AG04449 (cell line): ENCODE data around the gene MOCOS.
A peak's percentile ranks its signal among the peaks of the same experiment; 100 is the strongest.

Source experiments
- CTCF ChIA-PET: fragments of 350-600 bp; formaldehyde crosslinking; extraction: SDS; loops from one replicate; lab custom pipeline; 2021; ENCODE audit warnings: antibody characterized with exemption; lab: Yijun Ruan, JAX
- POLR2A ChIA-PET: fragments of 400-600, 350-600 bp; formaldehyde crosslinking; extraction: SDS; loops from one replicate; lab custom pipeline; 2020; ENCODE audit warnings: antibody characterized with exemption, inconsistent platforms; lab: Yijun Ruan, JAX
- DNase-seq: peaks from one replicate; pipeline ENCODE4 v3.0.0-alpha.2; 2010; ENCODE audit warnings: low read depth, low spot score
- H3K4me3 ChIP-seq: 2 replicates; pipeline ENCODE4 v1.5.1; 2011; ENCODE audit warnings: low read depth, mild to moderate bottlenecking, control low read depth, low read length
- TF ChIP-seq, protein P1 (sequence below): IDR thresholded peaks from one replicate; pipeline ENCODE4 v1.5.1; 2011; ENCODE audit warnings: mild to moderate bottlenecking, moderate library complexity, low read length, control low read depth, inconsistent platforms; ENCODE audit not compliant: insufficient read depth; ENCODE audit errors: missing control alignments

Gene MOCOS

DNA sequence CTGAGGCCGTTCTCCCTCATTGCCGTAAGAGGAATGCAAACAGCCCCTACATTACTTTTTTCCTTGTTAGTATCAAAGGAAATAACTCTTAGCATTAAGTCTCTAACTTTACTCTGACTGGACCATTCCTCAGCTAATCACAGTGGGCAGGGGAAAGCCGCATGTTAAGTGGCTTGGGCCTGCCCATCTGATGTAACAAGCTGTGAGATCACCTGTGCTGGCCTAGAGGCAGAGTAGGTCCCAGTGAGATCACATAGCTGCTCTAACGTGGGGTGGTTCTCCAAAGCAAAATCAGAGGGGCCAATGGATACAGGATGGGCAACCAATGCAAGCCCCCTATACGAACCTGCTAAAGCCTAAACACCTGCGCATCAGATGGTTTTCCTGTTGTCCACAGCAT lies 5.9 kb upstream of the MOCOS start:
- TF ChIP-seq, protein P1, sequence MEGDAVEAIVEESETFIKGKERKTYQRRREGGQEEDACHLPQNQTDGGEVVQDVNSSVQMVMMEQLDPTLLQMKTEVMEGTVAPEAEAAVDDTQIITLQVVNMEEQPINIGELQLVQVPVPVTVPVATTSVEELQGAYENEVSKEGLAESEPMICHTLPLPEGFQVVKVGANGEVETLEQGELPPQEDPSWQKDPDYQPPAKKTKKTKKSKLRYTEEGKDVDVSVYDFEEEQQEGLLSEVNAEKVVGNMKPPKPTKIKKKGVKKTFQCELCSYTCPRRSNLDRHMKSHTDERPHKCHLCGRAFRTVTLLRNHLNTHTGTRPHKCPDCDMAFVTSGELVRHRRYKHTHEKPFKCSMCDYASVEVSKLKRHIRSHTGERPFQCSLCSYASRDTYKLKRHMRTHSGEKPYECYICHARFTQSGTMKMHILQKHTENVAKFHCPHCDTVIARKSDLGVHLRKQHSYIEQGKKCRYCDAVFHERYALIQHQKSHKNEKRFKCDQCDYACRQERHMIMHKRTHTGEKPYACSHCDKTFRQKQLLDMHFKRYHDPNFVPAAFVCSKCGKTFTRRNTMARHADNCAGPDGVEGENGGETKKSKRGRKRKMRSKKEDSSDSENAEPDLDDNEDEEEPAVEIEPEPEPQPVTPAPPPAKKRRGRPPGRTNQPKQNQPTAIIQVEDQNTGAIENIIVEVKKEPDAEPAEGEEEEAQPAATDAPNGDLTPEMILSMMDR, result no peak
- CTCF ChIA-PET, result no interaction called here
- POLR2A ChIA-PET, result no interaction called here

DNA sequence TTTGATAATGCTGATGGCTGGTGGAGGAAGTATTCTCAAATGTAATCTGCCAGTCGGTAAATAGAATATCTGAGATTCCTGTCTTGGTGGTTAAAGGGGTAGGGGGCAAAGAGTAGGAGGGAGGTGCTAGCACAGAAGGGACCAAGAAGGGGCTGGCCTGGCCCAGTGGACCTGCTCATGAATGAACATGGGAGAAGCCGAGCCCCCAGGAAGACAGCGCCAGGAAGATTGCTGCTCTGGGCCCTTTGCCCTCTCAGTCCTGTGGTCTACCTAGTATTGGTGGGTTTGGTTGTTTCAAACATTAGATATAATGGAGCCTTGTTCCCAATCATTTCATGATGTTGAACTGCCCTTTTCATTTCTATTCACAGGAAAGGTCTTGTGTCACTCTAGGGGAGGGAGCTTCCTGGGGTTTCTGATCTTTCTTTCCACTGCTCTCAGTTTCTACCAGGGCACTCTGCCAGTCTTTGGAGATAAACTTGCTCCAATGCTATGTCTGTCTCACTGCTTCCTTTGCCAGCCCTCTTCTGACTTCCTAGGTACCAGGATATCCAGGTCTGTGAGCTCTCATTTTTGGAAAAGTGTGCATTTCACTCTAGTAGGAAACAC lies 5.3 kb upstream of the MOCOS start:
- TF ChIP-seq, protein P1, result no peak

More for the DNA sequence above, 5.9 kb upstream of the MOCOS start:
- DNase-seq, result no peak
- H3K4me3 ChIP-seq, result no peak overlapping the region

DNA sequence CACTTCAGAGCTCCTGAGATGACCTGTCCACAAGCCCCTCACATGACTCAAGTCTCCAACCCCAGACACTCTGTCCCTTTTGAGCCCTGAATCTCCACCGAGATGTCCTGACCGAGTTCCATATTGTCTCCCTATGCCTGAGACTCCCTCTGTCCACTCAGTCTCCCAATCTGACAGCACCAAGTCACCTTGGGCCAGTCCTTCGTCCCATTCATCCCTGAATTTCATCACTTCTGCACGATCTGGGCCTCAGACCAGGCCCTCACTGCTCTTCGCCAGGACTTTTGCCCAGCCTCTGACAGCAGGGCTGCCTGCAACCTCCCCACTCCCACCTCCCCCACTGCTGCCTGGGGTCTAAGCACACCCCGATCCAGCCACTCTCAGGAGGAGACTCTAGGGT lies 4.3 kb upstream of the MOCOS start:
- CTCF ChIA-PET, result interaction anchor here (0.9 kb wide), 1 partner anchor 165 kb away, joined by 3 read pairs; no protein-coding TSS in a partner anchor
- TF ChIP-seq, protein P1, result no peak
- H3K4me3 ChIP-seq, result no peak overlapping the region
- POLR2A ChIA-PET, result no interaction called here
- no peak for DNase-seq

More for the DNA sequence above, 5.3 kb upstream of the MOCOS start:
- H3K4me3 ChIP-seq, result no peak overlapping the region
- POLR2A ChIA-PET, result no interaction called here
- no peak for DNase-seq
- CTCF ChIA-PET, result interaction anchor here (0.9 kb wide), 1 partner anchor 164 kb away, joined by 3 read pairs; no protein-coding TSS in a partner anchor

DNA sequence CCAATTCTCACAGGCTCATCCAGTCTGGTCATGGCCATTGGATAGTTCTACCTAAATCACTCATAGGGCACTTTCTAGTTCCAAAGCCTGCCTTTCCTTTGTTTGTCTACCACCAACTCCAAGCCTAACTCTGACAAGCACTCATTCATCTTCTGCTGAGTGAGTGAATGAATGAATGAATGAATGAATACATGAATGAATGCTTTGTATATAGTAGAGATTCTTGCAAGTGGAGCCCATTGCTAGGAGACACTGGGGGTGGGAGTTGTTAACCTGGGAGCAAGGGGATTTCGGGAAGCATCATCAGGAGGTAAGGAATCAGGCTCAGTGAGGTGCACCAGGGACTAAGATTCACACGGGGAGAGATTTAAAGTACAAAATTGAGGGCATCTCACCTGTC lies 3.3 kb upstream of the MOCOS start:
- ChIA-PET CTCF (no interaction called here), POLR2A (no interaction called here)
- no peak overlapping the region for H3K4me3 ChIP-seq
- DNase-seq, result no peak
- TF ChIP-seq, protein P1, result no peak

DNA sequence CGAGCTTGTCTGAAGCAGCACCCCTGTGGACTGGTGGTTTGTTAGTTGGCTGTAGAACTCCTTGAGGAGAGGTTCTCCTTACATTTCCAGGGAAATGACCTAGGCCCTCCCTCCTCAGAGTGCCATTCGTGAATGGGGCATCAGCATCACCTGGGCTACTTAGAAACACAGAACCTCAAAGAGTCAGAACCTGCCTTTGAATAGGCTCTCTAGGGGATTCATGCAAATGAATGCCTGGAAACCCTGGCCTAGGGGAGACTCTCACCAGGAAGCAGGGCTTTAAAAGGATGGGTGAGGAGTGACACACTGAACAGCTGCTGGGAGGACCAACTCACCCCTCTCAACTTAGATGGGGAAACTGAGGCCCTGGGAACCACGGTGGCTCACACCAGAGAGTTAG lies 2.1 kb upstream of the MOCOS start:
- ChIA-PET CTCF (no interaction called here), POLR2A (no interaction called here)
- DNase-seq, result no peak
- H3K4me3 ChIP-seq, result no peak overlapping the region
- TF ChIP-seq, protein P1, result no peak

DNA sequence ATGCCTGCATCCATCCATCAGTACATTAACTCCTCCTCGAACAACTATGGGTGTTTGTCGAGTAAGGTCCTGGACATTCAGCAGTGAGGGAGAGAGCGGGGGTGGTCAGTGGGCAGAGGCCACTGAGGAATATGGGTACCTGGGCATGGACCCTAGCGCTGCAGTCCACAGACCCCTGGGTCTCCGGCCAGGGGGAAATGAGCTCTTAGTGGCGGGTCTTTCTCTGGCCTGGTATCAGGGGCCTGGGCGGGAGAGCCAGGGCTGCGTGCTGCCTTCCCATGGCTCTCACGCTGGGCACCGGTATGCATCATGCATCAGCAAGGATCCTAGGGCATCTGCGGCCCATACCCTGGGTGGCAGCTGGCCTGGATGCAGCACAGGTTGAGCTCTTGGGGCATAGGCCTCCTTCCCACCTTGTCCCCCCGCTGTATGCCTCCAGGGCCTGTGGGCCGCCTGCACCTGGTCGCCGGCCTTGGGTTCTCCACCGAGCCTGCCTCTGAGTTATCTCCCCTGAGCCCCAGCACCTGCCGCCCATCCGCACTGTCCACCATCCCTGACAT lies 1.3 kb upstream of the MOCOS start:
- peak overlapping the region; percentile 72 for H3K4me3 ChIP-seq
- ChIA-PET POLR2A (no interaction called here), CTCF (interaction anchor here (1.0 kb wide), 1 partner anchor 99 kb away, joined by 3 read pairs; no protein-coding TSS in a partner anchor)

More for the DNA sequence above, 1.3 kb upstream of the MOCOS start:
- TF ChIP-seq, protein P1, result no peak
- no peak for DNase-seq
